HL-60 (cell line): ENCODE results near the gene BMP6.

Source experiments
- DNase-seq, 2 experiments: peaks; one replicate each; pipeline ENCODE4 v3.0.0-alpha.2; 2010 to 2020; ENCODE audit warnings: low read depth in 1 of 2, low spot score in 1 of 2
- H3K27ac ChIP-seq: fragments of 250-450 bp; sonication (Bioruptor Pico); replicated peaks from 2 replicates; pipeline ENCODE4 v1.5.1; 2020; ENCODE audit warnings: mild to moderate bottlenecking, moderate library complexity
- H3K27me3 ChIP-seq: fragments of 250-450 bp; sonication (Bioruptor Pico); 2 replicates; pipeline ENCODE4 v1.5.1; 2021; ENCODE audit warnings: mild to moderate bottlenecking, moderate library complexity; ENCODE audit not compliant: insufficient read depth, poor library complexity, severe bottlenecking
- H3K4me3 ChIP-seq: replicated peaks from 2 replicates; pipeline ENCODE4 v1.5.1; 2011; ENCODE audit warnings: mild to moderate bottlenecking, control low read depth, low read length; ENCODE audit not compliant: insufficient read depth
- GABPA ChIP-seq: IDR thresholded peaks from 2 replicates; pipeline ENCODE4 v1.6.1; 2012; ENCODE audit warnings: low read depth
- POLR2AphosphoS5 ChIP-seq: IDR thresholded peaks from 2 replicates; pipeline ENCODE4 v1.6.1; 2012; ENCODE audit warnings: low read depth
- SPI1 ChIP-seq: IDR thresholded peaks from 2 replicates; pipeline ENCODE4 v1.6.1; 2012; ENCODE audit warnings: low read depth, mild to moderate bottlenecking, borderline replicate concordance
- TF ChIP-seq, protein P1 (sequence below): IDR thresholded peaks from 2 replicates; pipeline ENCODE4 v1.6.1; 2012; ENCODE audit warnings: low read depth; ENCODE audit not compliant: insufficient replicate concordance
- TF ChIP-seq, protein P2 (sequence below): IDR thresholded peaks from one replicate; pipeline ENCODE4 v1.5.1; 2011; ENCODE audit warnings: low read length, control low read depth, inconsistent platforms; ENCODE audit not compliant: insufficient read depth

BMP6 gene

DNA sequence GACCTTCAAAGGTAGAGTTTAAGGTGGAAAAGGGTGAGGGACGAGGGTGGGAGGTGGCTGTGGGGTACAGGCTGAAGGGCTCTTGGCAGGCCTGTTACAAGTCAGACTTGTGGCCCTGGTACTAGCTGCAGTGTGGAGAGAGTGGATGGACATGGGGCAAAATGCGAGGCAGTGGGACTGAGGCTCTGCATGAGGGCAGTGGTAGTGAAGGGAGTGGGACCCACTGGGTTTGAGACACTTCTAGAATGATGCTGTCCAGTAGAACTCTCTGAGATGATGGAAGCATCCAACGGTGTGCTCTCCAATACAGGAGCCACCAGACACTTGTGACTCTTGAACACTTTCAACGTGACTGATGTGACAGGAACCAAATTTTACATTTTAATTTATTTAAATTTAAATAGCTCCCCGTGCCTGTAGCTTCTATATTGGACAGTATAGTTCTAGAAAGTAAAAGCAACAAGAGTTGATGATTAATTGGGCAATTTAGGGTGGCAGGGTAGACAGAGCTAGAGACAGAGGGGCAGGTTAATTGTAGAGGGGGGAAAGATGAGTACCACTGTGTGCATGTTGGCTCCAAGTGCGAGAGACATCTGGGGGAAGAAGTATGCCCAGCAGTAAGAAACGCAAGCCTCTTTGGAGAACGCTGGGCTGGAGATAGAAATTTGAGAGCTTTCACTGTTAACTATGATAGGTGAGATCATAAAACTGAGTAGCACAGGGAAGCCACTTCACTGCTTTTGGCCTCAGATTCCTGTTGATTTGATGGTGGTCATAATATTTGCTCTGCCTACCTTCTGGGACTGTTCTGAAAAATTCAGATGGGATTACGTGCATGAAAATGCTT, 107.2 kb downstream of the BMP6 start:
- no peaks in the 10 kb centered on the region for H3K27me3 ChIP-seq
- no peak overlapping the region for H3K4me3 ChIP-seq
- TF ChIP-seq POLR2AphosphoS5 (no peak), SPI1 (no peak), GABPA (no peak)
- TF ChIP-seq, protein P1, sequence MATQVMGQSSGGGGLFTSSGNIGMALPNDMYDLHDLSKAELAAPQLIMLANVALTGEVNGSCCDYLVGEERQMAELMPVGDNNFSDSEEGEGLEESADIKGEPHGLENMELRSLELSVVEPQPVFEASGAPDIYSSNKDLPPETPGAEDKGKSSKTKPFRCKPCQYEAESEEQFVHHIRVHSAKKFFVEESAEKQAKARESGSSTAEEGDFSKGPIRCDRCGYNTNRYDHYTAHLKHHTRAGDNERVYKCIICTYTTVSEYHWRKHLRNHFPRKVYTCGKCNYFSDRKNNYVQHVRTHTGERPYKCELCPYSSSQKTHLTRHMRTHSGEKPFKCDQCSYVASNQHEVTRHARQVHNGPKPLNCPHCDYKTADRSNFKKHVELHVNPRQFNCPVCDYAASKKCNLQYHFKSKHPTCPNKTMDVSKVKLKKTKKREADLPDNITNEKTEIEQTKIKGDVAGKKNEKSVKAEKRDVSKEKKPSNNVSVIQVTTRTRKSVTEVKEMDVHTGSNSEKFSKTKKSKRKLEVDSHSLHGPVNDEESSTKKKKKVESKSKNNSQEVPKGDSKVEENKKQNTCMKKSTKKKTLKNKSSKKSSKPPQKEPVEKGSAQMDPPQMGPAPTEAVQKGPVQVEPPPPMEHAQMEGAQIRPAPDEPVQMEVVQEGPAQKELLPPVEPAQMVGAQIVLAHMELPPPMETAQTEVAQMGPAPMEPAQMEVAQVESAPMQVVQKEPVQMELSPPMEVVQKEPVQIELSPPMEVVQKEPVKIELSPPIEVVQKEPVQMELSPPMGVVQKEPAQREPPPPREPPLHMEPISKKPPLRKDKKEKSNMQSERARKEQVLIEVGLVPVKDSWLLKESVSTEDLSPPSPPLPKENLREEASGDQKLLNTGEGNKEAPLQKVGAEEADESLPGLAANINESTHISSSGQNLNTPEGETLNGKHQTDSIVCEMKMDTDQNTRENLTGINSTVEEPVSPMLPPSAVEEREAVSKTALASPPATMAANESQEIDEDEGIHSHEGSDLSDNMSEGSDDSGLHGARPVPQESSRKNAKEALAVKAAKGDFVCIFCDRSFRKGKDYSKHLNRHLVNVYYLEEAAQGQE = no peak
- TF ChIP-seq, protein P2, sequence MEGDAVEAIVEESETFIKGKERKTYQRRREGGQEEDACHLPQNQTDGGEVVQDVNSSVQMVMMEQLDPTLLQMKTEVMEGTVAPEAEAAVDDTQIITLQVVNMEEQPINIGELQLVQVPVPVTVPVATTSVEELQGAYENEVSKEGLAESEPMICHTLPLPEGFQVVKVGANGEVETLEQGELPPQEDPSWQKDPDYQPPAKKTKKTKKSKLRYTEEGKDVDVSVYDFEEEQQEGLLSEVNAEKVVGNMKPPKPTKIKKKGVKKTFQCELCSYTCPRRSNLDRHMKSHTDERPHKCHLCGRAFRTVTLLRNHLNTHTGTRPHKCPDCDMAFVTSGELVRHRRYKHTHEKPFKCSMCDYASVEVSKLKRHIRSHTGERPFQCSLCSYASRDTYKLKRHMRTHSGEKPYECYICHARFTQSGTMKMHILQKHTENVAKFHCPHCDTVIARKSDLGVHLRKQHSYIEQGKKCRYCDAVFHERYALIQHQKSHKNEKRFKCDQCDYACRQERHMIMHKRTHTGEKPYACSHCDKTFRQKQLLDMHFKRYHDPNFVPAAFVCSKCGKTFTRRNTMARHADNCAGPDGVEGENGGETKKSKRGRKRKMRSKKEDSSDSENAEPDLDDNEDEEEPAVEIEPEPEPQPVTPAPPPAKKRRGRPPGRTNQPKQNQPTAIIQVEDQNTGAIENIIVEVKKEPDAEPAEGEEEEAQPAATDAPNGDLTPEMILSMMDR = no peak
- no peak overlapping the region for H3K27ac ChIP-seq
- no peak for DNase-seq

DNA sequence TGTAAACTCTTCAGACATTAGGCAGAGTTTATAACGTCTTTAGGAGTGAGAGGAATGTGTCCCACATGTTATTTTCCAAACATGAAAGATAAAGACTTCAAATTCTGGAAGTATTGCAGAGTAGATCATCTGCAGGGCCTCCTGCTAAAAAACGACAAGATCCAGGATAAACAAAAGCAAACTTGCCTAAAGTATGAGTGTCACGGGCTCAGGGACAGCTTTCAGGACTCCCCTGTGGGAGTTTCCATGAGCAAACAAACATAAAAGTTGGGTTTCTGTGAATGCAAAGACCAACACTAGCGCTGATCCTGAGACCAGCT, 107.8 kb downstream of the BMP6 start:
- Histone ChIP-seq H3K4me3 (no peak overlapping the region), H3K27me3 (no peaks in the 10 kb centered on the region), H3K27ac (no peak overlapping the region)
- DNase-seq = no peak
- TF ChIP-seq, protein P1 = no peak
- TF ChIP-seq POLR2AphosphoS5 (no peak), GABPA (no peak), SPI1 (no peak)
- TF ChIP-seq, protein P2 = no peak

DNA sequence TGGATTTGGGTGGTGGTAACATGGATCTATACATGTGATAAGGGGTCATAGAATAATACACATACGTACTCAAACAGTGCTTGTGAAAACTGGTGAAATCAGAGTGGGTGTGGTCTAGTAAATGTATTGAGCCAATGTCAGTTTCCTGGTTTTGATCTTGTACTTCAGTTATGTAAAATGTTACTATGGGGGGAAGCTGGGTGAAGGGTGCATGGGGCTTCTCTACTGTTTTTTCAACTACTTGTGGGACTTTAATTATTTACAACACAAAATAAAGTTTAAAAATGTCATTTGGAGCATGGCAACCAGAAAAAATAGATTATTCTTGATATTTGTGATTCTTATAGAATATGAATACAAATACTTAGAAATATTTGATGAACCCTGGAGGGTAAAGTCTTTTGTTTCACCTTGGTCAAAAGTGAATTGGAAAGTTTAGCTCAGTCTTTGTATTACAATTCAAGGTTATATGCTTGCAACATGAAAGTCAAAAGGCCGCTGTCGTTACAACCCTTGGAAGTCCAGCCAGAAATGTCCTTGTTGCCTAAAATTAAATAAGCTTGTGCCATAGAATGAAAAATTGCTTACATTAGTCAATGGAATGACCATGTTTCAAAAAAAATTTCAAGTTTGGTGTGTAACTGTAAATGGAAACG, 110.6 kb downstream of the BMP6 start:
- H3K27ac ChIP-seq = no peak overlapping the region
- no peak for DNase-seq
- TF ChIP-seq GABPA (no peak), SPI1 (no peak), POLR2AphosphoS5 (no peak)
- TF ChIP-seq, protein P2 = no peak
- TF ChIP-seq, protein P1 = no peak
- H3K27me3 ChIP-seq = no peaks in the 10 kb centered on the region
- no peak overlapping the region for H3K4me3 ChIP-seq
